Panc1 (cell line): Measurements from ENCODE around the gene CPS1. TPM values are rescaled to one million over a fixed set of nuclear protein-coding genes. Genes with fewer than 3 reads are reported as not detected.

Experiments used
- ATAC-seq: fragments of 200-7000 bp; cut with Tn5 transposase; 2 replicates; pipeline ENCODE4 v1.9.1; 2020; ENCODE audit warnings: mild to moderate bottlenecking, moderate library complexity
- BruUV-seq: library from RNA; stranded (reverse); fragments of 400-500 nt; replicated peaks from 2 replicates; lab custom pipeline; 2021; lab: Mats Ljungman, UMichigan
- CTCF ChIA-PET: fragments of 300-600 bp; sonication (Branson Sonifier 250); formaldehyde crosslinking; loops from one replicate; lab custom pipeline; 2022; ENCODE audit warnings: antibody characterized with exemption; lab: Charles Lee
- POLR2A ChIA-PET: fragments of 300-600 bp; sonication (Branson Sonifier 250); formaldehyde crosslinking; loops from one replicate; lab custom pipeline; 2022; ENCODE audit warnings: antibody characterized with exemption; lab: Charles Lee
- DNase-seq: peaks from one replicate; pipeline ENCODE4 v3.0.0-alpha.2; 2010; ENCODE audit warnings: low read depth, low spot score
- H3K27ac ChIP-seq: 2 replicates; pipeline ENCODE4 v1.5.1; 2011; ENCODE audit warnings: mild to moderate bottlenecking, low read length, inconsistent platforms
- H3K27me3 ChIP-seq: fragments of 200-500 bp; sonication (Bioruptor generic); 2 replicates; pipeline ENCODE4 v1.6.0; 2014; ENCODE audit warnings: low read length, inconsistent platforms; ENCODE audit not compliant: control insufficient read depth, insufficient read depth
- H3K36me3 ChIP-seq: fragments of 200-500 bp; sonication (Bioruptor generic); 2 replicates; pipeline ENCODE4 v1.5.1; 2014; ENCODE audit warnings: inconsistent platforms, mild to moderate bottlenecking, low read length, moderate library complexity; ENCODE audit not compliant: control insufficient read depth, insufficient read depth
- H3K4me1 ChIP-seq: 2 replicates; pipeline ENCODE4 v1.5.1; 2011; ENCODE audit warnings: inconsistent platforms, mild to moderate bottlenecking, low read length, moderate library complexity; ENCODE audit not compliant: control insufficient read depth, insufficient read depth
- H3K4me3 ChIP-seq, 2 experiments: 2 replicates each; pipeline ENCODE4 v1.5.1; 2011 to 2012; ENCODE audit warnings: low read depth in 2 of 2, low read length in 2 of 2, mild to moderate bottlenecking in 2 of 2, inconsistent platforms in 1 of 2, moderate library complexity in 1 of 2
- H3K9me3 ChIP-seq: fragments of 200-500 bp; sonication (Bioruptor generic); 2 replicates; pipeline ENCODE4 v1.5.1; 2014; ENCODE audit warnings: low read depth, mild to moderate bottlenecking, inconsistent platforms, low read length, moderate library complexity; ENCODE audit not compliant: control insufficient read depth, insufficient read depth
- CTCF ChIP-seq: fragments of 450-650 bp; IDR thresholded peaks from 2 replicates; pipeline ENCODE4 v1.5.1; 2017; ENCODE audit warnings: mild to moderate bottlenecking
- POLR2AphosphoS5 ChIP-seq: IDR thresholded peaks from 2 replicates; pipeline ENCODE4 v1.6.1; 2012; ENCODE audit warnings: mild to moderate bottlenecking, low read depth, low read length, moderate library complexity
- REST ChIP-seq, 2 experiments: IDR thresholded peaks; 2 replicates each; pipeline ENCODE4 v1.6.1; 2011 to 2012; ENCODE audit warnings: low read depth in 2 of 2, control low read depth in 1 of 2, low read length in 1 of 2, mild to moderate bottlenecking in 1 of 2, moderate library complexity in 1 of 2; ENCODE audit not compliant: insufficient read depth in 1 of 2
- SIN3A ChIP-seq: IDR thresholded peaks from 2 replicates; pipeline ENCODE4 v1.6.1; 2012; ENCODE audit warnings: low read depth, mild to moderate bottlenecking, low read length, moderate library complexity, borderline replicate concordance; ENCODE audit not compliant: insufficient read depth
- TCF7L2 ChIP-seq: IDR thresholded peaks from 2 replicates; pipeline ENCODE4 v1.6.1; 2011; ENCODE audit warnings: mild to moderate bottlenecking, low read depth, low read length, inconsistent platforms
- in situ Hi-C: cut with HindIII; loops from 2 replicates; pipeline ENCODE4 v1.10.0; 2016; ENCODE audit warnings: low sequenced_read_pairs, low pct_unique_long_range_greater_than_20kb
- intact Hi-C: fragments of 100-400 bp; cut with micrococcal nuclease; formaldehyde crosslinking; loops from one replicate; pipeline ENCODE4 v1.10.0; 2022; ENCODE audit not compliant: unreplicated experiment
- total RNA-seq: library from RNA; stranded (reverse); gene quantifications from one replicate; pipeline ENCODE4 v1.2.1, GENCODE V29; 2021; ENCODE audit not compliant: unreplicated experiment

Gene CPS1
- total RNA-seq, 1 experiment from 2014 or later, result 5.1 TPM

GRCh38 chr2:210539035-210539434, 17.4 kb upstream of the CPS1 start:
- H3K27me3 ChIP-seq, result no peaks in the 10 kb centered on the region
- DNase-seq, result no peak
- no peaks in the 10 kb centered on the region for H3K36me3 ChIP-seq
- in situ Hi-C loops, result no loop called here
- no TSS peak for BruUV-seq
- POLR2A ChIA-PET, result no interaction called here
- H3K9me3 ChIP-seq, result no peaks in the 10 kb centered on the region
- ATAC-seq, result no peak
- TF ChIP-seq POLR2AphosphoS5, result no peak
- TF ChIP-seq TCF7L2, result no peak
- no peak for TF ChIP-seq CTCF
- TF ChIP-seq SIN3A, result no peak
- TF ChIP-seq REST (IDR thresholded peaks at IDR 0.05; ENCODE audit: insufficient read depth in 1 of 2, low read depth in 2 of 2, low read length in 1 of 2), result no peak
- intact Hi-C loops, result no loop called here
- CTCF ChIA-PET, result no interaction called here
- no peak overlapping the region for H3K27ac ChIP-seq
- no peak overlapping the region for H3K4me3 ChIP-seq
- H3K4me1 ChIP-seq, result no peaks in the 10 kb centered on the region

- ChIA-PET CTCF (no interaction called here), POLR2A (no interaction called here)
- Histone ChIP-seq H3K36me3 (no peaks in the 10 kb centered on the region), H3K4me3 (no peak overlapping the region), H3K9me3 (no peaks in the 10 kb centered on the region), H3K27ac (no peak overlapping the region), H3K27me3 (no peaks in the 10 kb centered on the region), H3K4me1 (no peaks in the 10 kb centered on the region)
- no TSS peak for BruUV-seq
- intact Hi-C loops (no loop called here), in situ Hi-C loops (no loop called here)
- TF ChIP-seq POLR2AphosphoS5 (no peak), REST (IDR thresholded peaks at IDR 0.05; ENCODE audit: insufficient read depth in 1 of 2, low read depth in 2 of 2, low read length in 1 of 2) (no peak), CTCF (no peak), SIN3A (no peak)
- DNase-seq (no peak), ATAC-seq (no peak)
These were observed 16.6 kb upstream of the CPS1 start for GRCh38 chr2:210539578-210540416.
